Prostate gland (tissue), 2 donors: ENCODE measurements around the gene LYPD6. TPM values are rescaled to one million over a fixed set of nuclear protein-coding genes. Genes with fewer than 3 reads are reported as not detected.

Experiments
- DNase-seq: peaks from one replicate; pipeline ENCODE4 v3.0.0-alpha.2; 2019; ENCODE audit warnings: low spot score
- H3K27ac ChIP-seq, 2 donors: fragments of 200-600 bp; sonication (generic); 2 replicates each; pipeline ENCODE4 v1.5.1; 2017 to 2019
- H3K27me3 ChIP-seq: fragments of 200-600 bp; sonication (generic); replicated peaks from 2 replicates; pipeline ENCODE4 v1.5.1; 2019; ENCODE audit not compliant: insufficient read depth
- H3K36me3 ChIP-seq, 2 donors: fragments of 200-600 bp; sonication (generic); 1 replicate in 1 of 2; 2 replicates in 1 of 2; pipeline versions ENCODE4 v1.5.1 to v1.8.1; 2017 to 2019
- H3K4me1 ChIP-seq: fragments of 200-600 bp; sonication (generic); replicated peaks from 2 replicates; pipeline ENCODE4 v1.5.1; 2019
- H3K4me3 ChIP-seq, 2 donors: fragments of 200-600 bp; sonication (generic); 2 replicates each; pipeline ENCODE4 v1.5.1; 2017 to 2019
- H3K9me3 ChIP-seq: fragments of 200-600 bp; sonication (generic); 2 replicates; pipeline ENCODE4 v1.5.1; 2017
- POLR2A ChIP-seq: fragments of 450-650 bp; IDR thresholded peaks from one replicate; pipeline ENCODE4 v1.6.1; 2016; ENCODE audit warnings: antibody characterized with exemption, mild to moderate bottlenecking
- POLR2AphosphoS5 ChIP-seq: sonication (generic); formaldehyde crosslinking; IDR thresholded peaks from one replicate; pipeline ENCODE4 v1.6.1; 2017; ENCODE audit warnings: antibody characterized with exemption
- WGBS: methylation state at CpG from one replicate; pipeline ENCODE4 v1.1.5; 2018; 5-methylcytosine and 5-hydroxymethylcytosine counted together
- intact Hi-C: fragments of 100-400 bp; cut with DNase I; formaldehyde crosslinking; loops from one replicate; pipeline ENCODE4 v1.14.2; 2022
- total RNA-seq, 2 donors: library from RNA; depleted of rRNA; stranded (reverse); fragments of >200 nt; gene quantifications; one replicate each; pipeline ENCODE4 v1.1.0, GENCODE V29; 2016
- TF ChIP-seq, protein P1 (sequence below), 4 experiments: fragments of 200-600 bp in 2 of 4; fragments of 450-650 bp in 2 of 4; sonication (generic) in 2 of 4; IDR thresholded peaks; 1 replicate in 3 of 4; 2 replicates in 1 of 4; pipeline ENCODE4 v1.5.1; 2016 to 2019; ENCODE audit warnings: antibody characterized with exemption in 4 of 4, mild to moderate bottlenecking in 2 of 4, moderate library complexity in 2 of 4

LYPD6 gene, protein sequence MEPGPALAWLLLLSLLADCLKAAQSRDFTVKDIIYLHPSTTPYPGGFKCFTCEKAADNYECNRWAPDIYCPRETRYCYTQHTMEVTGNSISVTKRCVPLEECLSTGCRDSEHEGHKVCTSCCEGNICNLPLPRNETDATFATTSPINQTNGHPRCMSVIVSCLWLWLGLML
- 1 to 10 TPM; 2.3 to 5.1 TPM for total RNA-seq

DNA sequence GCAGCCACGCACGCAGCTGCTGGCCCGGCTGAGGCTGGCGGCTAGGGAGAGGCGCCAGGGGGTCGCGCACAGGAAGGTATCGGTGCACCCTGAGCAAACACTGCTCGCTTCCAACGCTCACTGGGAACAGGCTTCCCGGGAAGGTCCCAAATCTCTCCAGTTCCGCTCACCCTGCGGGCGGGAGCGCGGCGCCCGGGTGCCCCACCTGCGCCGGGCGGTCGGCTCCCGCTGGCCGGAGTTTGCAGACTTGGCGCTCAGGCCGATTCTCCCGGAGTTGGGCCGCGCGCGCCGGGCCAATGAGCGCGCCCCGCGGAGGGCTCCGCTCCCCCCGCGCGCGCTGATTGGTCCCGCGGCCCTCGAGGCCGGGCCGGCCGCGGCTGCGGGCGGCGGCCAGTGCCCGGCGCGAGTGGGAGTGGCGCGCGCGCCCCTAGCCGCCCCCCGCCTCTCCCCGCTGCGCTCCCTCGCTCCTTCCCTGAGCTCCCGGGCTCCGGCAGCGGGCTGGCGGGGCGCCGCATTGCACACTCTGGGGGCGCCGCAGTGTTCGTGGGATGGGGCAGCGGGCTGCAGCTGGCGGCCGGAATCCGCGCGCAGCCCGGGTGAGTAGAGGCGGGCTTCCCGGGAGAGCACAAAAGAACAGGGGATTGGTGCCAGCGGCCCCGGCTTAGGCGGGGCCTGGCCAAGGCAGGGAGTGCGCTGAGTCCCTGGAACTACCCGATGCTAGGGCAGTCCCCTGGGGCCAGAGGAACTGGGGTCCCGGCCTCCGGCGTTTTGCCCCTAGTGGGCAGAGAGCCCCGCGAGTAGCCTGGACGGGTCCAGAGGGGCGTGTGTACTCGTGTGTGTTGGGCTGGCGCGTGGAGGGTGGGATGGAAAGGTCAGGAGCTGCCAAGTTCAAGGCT lies at the start of gene LYPD6:
TSS of gene LYPD6 (plus strand) at position 461 of the 896 bp plus-strand sequence. CDS start 107,122 bp downstream, outside the sequence.
- TF ChIP-seq, protein P1, sequence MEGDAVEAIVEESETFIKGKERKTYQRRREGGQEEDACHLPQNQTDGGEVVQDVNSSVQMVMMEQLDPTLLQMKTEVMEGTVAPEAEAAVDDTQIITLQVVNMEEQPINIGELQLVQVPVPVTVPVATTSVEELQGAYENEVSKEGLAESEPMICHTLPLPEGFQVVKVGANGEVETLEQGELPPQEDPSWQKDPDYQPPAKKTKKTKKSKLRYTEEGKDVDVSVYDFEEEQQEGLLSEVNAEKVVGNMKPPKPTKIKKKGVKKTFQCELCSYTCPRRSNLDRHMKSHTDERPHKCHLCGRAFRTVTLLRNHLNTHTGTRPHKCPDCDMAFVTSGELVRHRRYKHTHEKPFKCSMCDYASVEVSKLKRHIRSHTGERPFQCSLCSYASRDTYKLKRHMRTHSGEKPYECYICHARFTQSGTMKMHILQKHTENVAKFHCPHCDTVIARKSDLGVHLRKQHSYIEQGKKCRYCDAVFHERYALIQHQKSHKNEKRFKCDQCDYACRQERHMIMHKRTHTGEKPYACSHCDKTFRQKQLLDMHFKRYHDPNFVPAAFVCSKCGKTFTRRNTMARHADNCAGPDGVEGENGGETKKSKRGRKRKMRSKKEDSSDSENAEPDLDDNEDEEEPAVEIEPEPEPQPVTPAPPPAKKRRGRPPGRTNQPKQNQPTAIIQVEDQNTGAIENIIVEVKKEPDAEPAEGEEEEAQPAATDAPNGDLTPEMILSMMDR (IDR thresholded peaks at IDR 0.05) = no peak
- TF ChIP-seq POLR2AphosphoS5 = no peak
- peak; percentile 46 for TF ChIP-seq POLR2A
- peak within 1 kb of the TSS; percentile 48 to 64 for H3K27ac ChIP-seq
- no peaks in the 10 kb centered on the region for H3K36me3 ChIP-seq
- no peaks in the 10 kb centered on the region for H3K9me3 ChIP-seq
- H3K4me1 ChIP-seq = no peaks in the 10 kb centered on the region
- H3K4me3 ChIP-seq = peak within 1 kb of the TSS; percentile 53 to 63
- no peaks in the 10 kb centered on the region for H3K27me3 ChIP-seq
- intact Hi-C loops = loop anchor here (10.0 kb wide), 1 partner anchor 224 kb away; no protein-coding TSS in a partner anchor
- peak; percentile 74 for DNase-seq
- under 1% methylated on average over 78 of the region's 96 CpGs for WGBS

DNA sequence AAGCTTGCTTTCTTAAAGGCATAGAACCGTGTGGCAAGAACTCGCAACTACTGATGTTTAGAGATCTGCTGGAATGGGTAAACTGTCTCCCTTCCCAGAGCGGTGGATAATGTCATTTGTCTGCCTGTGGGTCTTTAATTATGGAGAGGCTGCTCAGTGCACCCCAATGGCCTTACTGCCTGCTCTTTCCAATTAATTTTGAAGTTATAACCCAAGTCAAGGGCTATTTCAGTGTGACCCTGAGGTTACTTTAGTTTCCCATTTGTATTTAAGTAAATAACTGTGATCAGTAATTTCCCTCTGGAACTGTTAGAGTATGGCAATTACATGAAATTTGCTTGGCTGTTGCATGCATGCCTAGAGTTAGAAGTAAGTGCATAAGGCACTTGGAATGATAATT lies 48.9 kb upstream of the LYPD6 start:
- intact Hi-C loops = no loop called here
- whole genome bisulfite sequencing = 91% methylated on average over 3 of the region's 3 CpGs

DNA sequence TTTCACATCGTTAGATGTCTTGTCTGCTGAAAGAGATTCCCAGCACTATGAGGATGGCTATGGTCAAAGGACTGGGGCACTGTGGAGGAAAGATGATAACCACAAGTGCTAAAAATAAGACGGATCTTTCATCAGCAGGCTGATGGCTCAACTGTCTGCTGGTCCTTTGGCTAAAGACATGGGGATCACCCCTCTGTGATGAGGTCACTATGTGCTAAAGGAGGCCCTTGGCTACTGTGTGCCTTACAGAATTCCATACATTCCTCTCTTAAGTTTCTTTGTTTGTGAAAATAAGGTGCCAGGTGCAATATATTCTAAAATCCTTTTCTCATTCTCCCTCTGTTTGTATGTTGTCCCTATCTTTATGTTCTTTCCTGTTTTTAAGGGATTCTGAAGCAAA lies 39.7 kb upstream of the LYPD6 start:
- H3K4me3 ChIP-seq = no peak overlapping the region
- no peaks in the 10 kb centered on the region for H3K36me3 ChIP-seq
- no peaks in the 10 kb centered on the region for H3K4me1 ChIP-seq
- intact Hi-C loops = no loop called here
- 90% methylated on average over 2 of the region's 2 CpGs for WGBS
- no peak for DNase-seq
- TF ChIP-seq, protein P1 (IDR thresholded peaks at IDR 0.05) = no peak
- TF ChIP-seq POLR2AphosphoS5 (no peak), POLR2A (no peak)
- H3K27me3 ChIP-seq = no peaks in the 10 kb centered on the region
- H3K27ac ChIP-seq = no peak overlapping the region
- no peaks in the 10 kb centered on the region for H3K9me3 ChIP-seq

More for the DNA sequence above, 48.9 kb upstream of the LYPD6 start:
- TF ChIP-seq POLR2A (no peak), POLR2AphosphoS5 (no peak)
- TF ChIP-seq, protein P1 (IDR thresholded peaks at IDR 0.05) = no peak
- H3K9me3 ChIP-seq = no peaks in the 10 kb centered on the region
- H3K4me1 ChIP-seq = no peaks in the 10 kb centered on the region
- DNase-seq = no peak
- no peaks in the 10 kb centered on the region for H3K36me3 ChIP-seq
- H3K27ac ChIP-seq = no peak overlapping the region
- H3K27me3 ChIP-seq = no peaks in the 10 kb centered on the region
- H3K4me3 ChIP-seq = no peak overlapping the region

DNA sequence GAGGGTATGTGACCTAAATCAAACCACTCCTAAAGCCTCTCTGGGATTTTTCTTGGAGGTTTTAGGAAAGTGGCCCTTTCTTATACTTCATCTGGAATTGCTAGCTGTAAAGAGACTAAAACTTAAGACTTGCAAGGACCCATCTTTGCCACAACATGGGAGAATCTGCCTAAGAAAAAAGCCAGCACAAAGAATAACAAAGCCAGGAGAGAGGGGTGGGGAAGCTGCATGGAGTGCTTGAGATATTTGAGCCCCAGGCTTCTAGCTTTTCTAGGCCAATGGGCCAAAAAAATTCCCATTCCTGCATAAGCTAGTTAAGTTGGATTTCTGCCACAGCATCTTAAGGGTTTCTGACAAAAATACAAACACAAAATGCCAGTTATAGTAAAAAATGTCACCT lies 38.5 kb upstream of the LYPD6 start:
- no peak for TF ChIP-seq POLR2AphosphoS5
- TF ChIP-seq, protein P1 (IDR thresholded peaks at IDR 0.05) = no peak
- TF ChIP-seq POLR2A = no peak
- H3K36me3 ChIP-seq = no peaks in the 10 kb centered on the region
- intact Hi-C loops = no loop called here

More for the DNA sequence above, 38.5 kb upstream of the LYPD6 start:
- DNase-seq = no peak
- H3K27me3 ChIP-seq = no peaks in the 10 kb centered on the region
- H3K9me3 ChIP-seq = no peaks in the 10 kb centered on the region
- H3K27ac ChIP-seq = no peak overlapping the region
- H3K4me3 ChIP-seq = no peak overlapping the region
- H3K4me1 ChIP-seq = no peaks in the 10 kb centered on the region
